ENCODE measurements around the gene EXO5. TPM values are rescaled to one million over a fixed set of nuclear protein-coding genes. Genes with fewer than 3 reads are reported as not detected.

EXO5 gene
- total and polyA plus RNA-seq, 2 of the 13 experiments (the other 11 are each of a cell fraction or from before 2014, with no cell fraction given) = 9.9 to 20.5 TPM

GRCh38 chr1:40476924-40477677, 31.5 kb upstream of the EXO5 start, which contains the start of gene ZFP69 (continued):
- TF ChIP-seq RERE (CRISPR knock-in tag; IDR thresholded peaks at IDR 0.05; ENCODE audit: low read depth) = no peak
- TF ChIP-seq ZIK1 (CRISPR knock-in tag; IDR thresholded peaks at IDR 0.05; ENCODE audit: borderline replicate concordance, low read depth) = peak; percentile 35; the same call in 1 of the 2 replicates
- TF ChIP-seq, protein P1, sequence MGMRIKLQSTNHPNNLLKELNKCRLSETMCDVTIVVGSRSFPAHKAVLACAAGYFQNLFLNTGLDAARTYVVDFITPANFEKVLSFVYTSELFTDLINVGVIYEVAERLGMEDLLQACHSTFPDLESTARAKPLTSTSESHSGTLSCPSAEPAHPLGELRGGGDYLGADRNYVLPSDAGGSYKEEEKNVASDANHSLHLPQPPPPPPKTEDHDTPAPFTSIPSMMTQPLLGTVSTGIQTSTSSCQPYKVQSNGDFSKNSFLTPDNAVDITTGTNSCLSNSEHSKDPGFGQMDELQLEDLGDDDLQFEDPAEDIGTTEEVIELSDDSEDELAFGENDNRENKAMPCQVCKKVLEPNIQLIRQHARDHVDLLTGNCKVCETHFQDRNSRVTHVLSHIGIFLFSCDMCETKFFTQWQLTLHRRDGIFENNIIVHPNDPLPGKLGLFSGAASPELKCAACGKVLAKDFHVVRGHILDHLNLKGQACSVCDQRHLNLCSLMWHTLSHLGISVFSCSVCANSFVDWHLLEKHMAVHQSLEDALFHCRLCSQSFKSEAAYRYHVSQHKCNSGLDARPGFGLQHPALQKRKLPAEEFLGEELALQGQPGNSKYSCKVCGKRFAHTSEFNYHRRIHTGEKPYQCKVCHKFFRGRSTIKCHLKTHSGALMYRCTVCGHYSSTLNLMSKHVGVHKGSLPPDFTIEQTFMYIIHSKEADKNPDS (CRISPR knock-in tag; IDR thresholded peaks at IDR 0.05) = no peak
- TF ChIP-seq ZNF292 (CRISPR knock-in tag; IDR thresholded peaks at IDR 0.05; ENCODE audit: borderline replicate concordance, low read depth) = no peak
- no peak for TF ChIP-seq ZNF432 (CRISPR knock-in tag; IDR thresholded peaks at IDR 0.05; ENCODE audit: borderline replicate concordance)
- TF ChIP-seq TBX3 (IDR thresholded peaks at IDR 0.05; ENCODE audit: borderline replicate concordance) = no peak
- TF ChIP-seq FOXA1 (IDR thresholded peaks at IDR 0.05) = no peak
- no peak for TF ChIP-seq FOXA1 (CRISPR knock-in tag; IDR thresholded peaks at IDR 0.05)
- TF ChIP-seq ZNF232 (CRISPR knock-in tag; IDR thresholded peaks at IDR 0.05; ENCODE audit: borderline replicate concordance) = no peak
- peak; percentile 20 to 79; a peak in 2 of 4 replicates for TF ChIP-seq POLR2A (IDR thresholded peaks at IDR 0.05; ENCODE audit: insufficient read depth in 1 of 2, low read depth in 2 of 2, low read length in 2 of 2)
- TF ChIP-seq ZNF431 (CRISPR knock-in tag; IDR thresholded peaks at IDR 0.05; ENCODE audit: borderline replicate concordance, low read depth) = no peak; the same call in 1 of the 2 replicates
- no peak for TF ChIP-seq TBL1XR1 (IDR thresholded peaks at IDR 0.05; ENCODE audit: borderline replicate concordance, low read length, partially characterized antibody)
- TF ChIP-seq ZNF33A (CRISPR knock-in tag; IDR thresholded peaks at IDR 0.05; ENCODE audit: borderline replicate concordance) = no peak
- no peak for TF ChIP-seq IRF9 (CRISPR knock-in tag; IDR thresholded peaks at IDR 0.05; ENCODE audit: borderline replicate concordance)
- peak; percentile 64 for TF ChIP-seq ZMYM4 (CRISPR knock-in tag; IDR thresholded peaks at IDR 0.05)
- no peak for TF ChIP-seq RFXAP (CRISPR knock-in tag; IDR thresholded peaks at IDR 0.05; ENCODE audit: borderline replicate concordance)
- peak; percentile 32; the same call in 1 of the 3 replicates for TF ChIP-seq MXI1 (IDR thresholded peaks at IDR 0.05; ENCODE audit: borderline replicate concordance, low read depth, low read length)
- TF ChIP-seq SALL1 (CRISPR knock-in tag; IDR thresholded peaks at IDR 0.05) = peak; percentile 79
- no peak for TF ChIP-seq ZNF468 (CRISPR knock-in tag; IDR thresholded peaks at IDR 0.05)
- TF ChIP-seq HNRNPK (IDR thresholded peaks at IDR 0.05; ENCODE audit: low read depth, low read length, poor library complexity, severe bottlenecking) = no peak
- TF ChIP-seq NCOA2 (CRISPR knock-in tag; IDR thresholded peaks at IDR 0.05) = no peak
- TF ChIP-seq ZNF766 (CRISPR knock-in tag; IDR thresholded peaks at IDR 0.05; ENCODE audit: borderline replicate concordance) = peak; percentile 32; the same call in 1 of the 2 replicates
